Activated B cell treated with CpG ODN at 0.5 μM for 24 hours (primary cell): ENCODE data around the gene VWA5A. TPM values are rescaled to one million over a fixed set of nuclear protein-coding genes. Genes with fewer than 3 reads are reported as not detected.

Experiments
- ATAC-seq: fragments of 200-7000 bp; cut with Tn5 transposase; one replicate; pipeline ENCODE4 v1.10.0; 2021; ENCODE audit warnings: low read depth, mild to moderate bottlenecking, moderate library complexity
- CTCF ChIA-PET: fragments of 350-600 bp; sonication (Branson Sonifier 250); formaldehyde crosslinking; loops from one replicate; lab custom pipeline; 2021; ENCODE audit warnings: antibody characterized with exemption; lab: Charles Lee
- POLR2A ChIA-PET: fragments of 350-600 bp; sonication (Branson Sonifier 250); formaldehyde crosslinking; loops from one replicate; lab custom pipeline; 2021; ENCODE audit warnings: antibody characterized with exemption; lab: Charles Lee
- DNase-seq: peaks from one replicate; pipeline ENCODE4 v3.0.0; 2022
- H3K27ac Mint-ChIP-seq: one replicate; pipeline ENCODE4 v1.8.0; 2020; ENCODE audit warnings: mixed read lengths
- H3K27me3 Mint-ChIP-seq: one replicate; pipeline ENCODE4 v1.8.0; 2021; ENCODE audit warnings: mixed read lengths
- H3K36me3 Mint-ChIP-seq: one replicate; pipeline ENCODE4 v1.8.0; 2021; ENCODE audit warnings: low read depth, mixed read lengths
- H3K4me1 Mint-ChIP-seq: one replicate; pipeline ENCODE4 v1.8.0; 2021; ENCODE audit warnings: mixed read lengths
- H3K4me3 Mint-ChIP-seq: one replicate; pipeline ENCODE4 v1.8.0; 2020; ENCODE audit warnings: mild to moderate bottlenecking, mixed read lengths
- H3K9me3 Mint-ChIP-seq: one replicate; pipeline ENCODE4 v1.8.0; 2020; ENCODE audit warnings: mixed read lengths
- CTCF ChIP-seq: fragments of 200-600 bp; IDR thresholded peaks from one replicate; pipeline ENCODE4 v1.8.0; 2022; ENCODE audit warnings: antibody characterized with exemption, mild to moderate bottlenecking
- intact Hi-C: fragments of 100-400 bp; cut with micrococcal nuclease; formaldehyde crosslinking; loops from one replicate; pipeline ENCODE4 v1.15.1; 2024
- total RNA-seq: library from RNA; stranded (reverse); gene quantifications from 2 replicates; pipeline ENCODE4 v1.2.3, GENCODE V29; 2022

The VWA5A gene
- total RNA-seq, 1 donor from 2014 or later: 2.1 TPM

GRCh38 chr11:124082371-124082770, 32.9 kb upstream of the VWA5A start:
- no peak overlapping the region for H3K27ac Mint-ChIP-seq
- H3K9me3 Mint-ChIP-seq: no peaks in the 10 kb centered on the region
- ChIA-PET CTCF (interaction anchor here (2.6 kb wide), 1 partner anchor 11 kb away, joined by 7 read pairs; no protein-coding TSS in a partner anchor), POLR2A (no interaction called here)
- H3K4me3 Mint-ChIP-seq: no peak overlapping the region
- H3K27me3 Mint-ChIP-seq: peaks cover 11% of the 10 kb centered on the region
- no peaks in the 10 kb centered on the region for H3K4me1 Mint-ChIP-seq
- intact Hi-C loops: no loop called here
- no peak for ATAC-seq
- DNase-seq: no peak
- no peak for TF ChIP-seq CTCF
- no peaks in the 10 kb centered on the region for H3K36me3 Mint-ChIP-seq

- Mint-ChIP-seq H3K27ac (no peak overlapping the region), H3K4me1 (no peaks in the 10 kb centered on the region), H3K9me3 (no peaks in the 10 kb centered on the region), H3K36me3 (no peaks in the 10 kb centered on the region), H3K4me3 (no peak overlapping the region), H3K27me3 (peaks cover 10% of the 10 kb centered on the region)
- CTCF ChIA-PET: no interaction called here
- POLR2A ChIA-PET: interaction anchor here (0.6 kb wide), 1 partner anchor 526 kb away, joined by 5 read pairs; no protein-coding TSS in a partner anchor
- intact Hi-C loops: no loop called here
- TF ChIP-seq CTCF: no peak
- ATAC-seq (no peak), DNase-seq (no peak)
Observed at GRCh38 chr11:124085583-124085982, 29.7 kb upstream of the VWA5A start.

GRCh38 chr11:124085997-124086846, 29.0 kb upstream of the VWA5A start:
- H3K36me3 Mint-ChIP-seq: no peaks in the 10 kb centered on the region
- ATAC-seq (no peak), DNase-seq (no peak)
- H3K4me3 Mint-ChIP-seq: no peak overlapping the region
- CTCF ChIA-PET: no interaction called here
- no peaks in the 10 kb centered on the region for H3K4me1 Mint-ChIP-seq
- no peaks in the 10 kb centered on the region for H3K9me3 Mint-ChIP-seq
- no peak for TF ChIP-seq CTCF
- H3K27ac Mint-ChIP-seq: no peak overlapping the region
- POLR2A ChIA-PET: no interaction called here
- intact Hi-C loops: no loop called here
- H3K27me3 Mint-ChIP-seq: peaks cover 10% of the 10 kb centered on the region

GRCh38 chr11:124090996-124091395, 24.3 kb upstream of the VWA5A start:
- DNase-seq: no peak
- no peak overlapping the region for H3K27ac Mint-ChIP-seq
- H3K27me3 Mint-ChIP-seq: peaks cover 6% of the 10 kb centered on the region
- TF ChIP-seq CTCF: no peak
- CTCF ChIA-PET: no interaction called here
- ATAC-seq: no peak
- intact Hi-C loops: no loop called here
- no peaks in the 10 kb centered on the region for H3K36me3 Mint-ChIP-seq
- no peaks in the 10 kb centered on the region for H3K9me3 Mint-ChIP-seq
- no peaks in the 10 kb centered on the region for H3K4me1 Mint-ChIP-seq
- no peak overlapping the region for H3K4me3 Mint-ChIP-seq
- POLR2A ChIA-PET: no interaction called here

GRCh38 chr11:124093330-124093729, 21.9 kb upstream of the VWA5A start:
- H3K9me3 Mint-ChIP-seq: no peaks in the 10 kb centered on the region
- no peaks in the 10 kb centered on the region for H3K4me1 Mint-ChIP-seq
- intact Hi-C loops: no loop called here
- POLR2A ChIA-PET: no interaction called here
- no peak for TF ChIP-seq CTCF
- CTCF ChIA-PET: no interaction called here
- H3K27me3 Mint-ChIP-seq: peaks cover 9% of the 10 kb centered on the region
- no peak overlapping the region for H3K4me3 Mint-ChIP-seq
- ATAC-seq: no peak
- no peak for DNase-seq
- no peak overlapping the region for H3K27ac Mint-ChIP-seq
- H3K36me3 Mint-ChIP-seq: no peaks in the 10 kb centered on the region
